Brain microvascular endothelial cell (primary cell): ENCODE measurements around the gene ARMC7.
A peak's percentile ranks its signal among the peaks of the same experiment; 100 is the strongest.

ENCODE experiments used
- DNase-seq: peaks from one replicate; pipeline ENCODE4 v3.0.0-alpha.2; 2020
- H3K27ac ChIP-seq: fragments of 250-450 bp; sonication (Bioruptor Pico); 2 replicates; pipeline ENCODE4 v1.5.1; 2020; ENCODE audit warnings: mild to moderate bottlenecking, moderate library complexity
- H3K27me3 ChIP-seq: fragments of 250-450 bp; sonication (Bioruptor Pico); replicated peaks from 2 replicates; pipeline ENCODE4 v1.5.1; 2020; ENCODE audit warnings: mild to moderate bottlenecking
- H3K36me3 ChIP-seq: fragments of 250-450 bp; sonication (Bioruptor Pico); replicated peaks from 2 replicates; pipeline ENCODE4 v1.5.1; 2020; ENCODE audit warnings: mild to moderate bottlenecking
- H3K4me3 ChIP-seq: 2 replicates; pipeline ENCODE4 v1.5.1; 2011; ENCODE audit warnings: low read depth, mild to moderate bottlenecking, control low read depth, low read length, moderate library complexity
- in situ Hi-C: cut with HindIII; loops from 2 replicates; pipeline ENCODE4 v1.10.0; 2017; ENCODE audit warnings: low sequenced_read_pairs, low pct_ligation_motif_present
- TF ChIP-seq, protein P1 (sequence below): IDR thresholded peaks from 2 replicates; pipeline ENCODE4 v1.5.1; 2011; ENCODE audit warnings: low read depth, mild to moderate bottlenecking, moderate library complexity, low read length, control low read depth, inconsistent platforms; ENCODE audit errors: missing control alignments

The ARMC7 gene

DNA sequence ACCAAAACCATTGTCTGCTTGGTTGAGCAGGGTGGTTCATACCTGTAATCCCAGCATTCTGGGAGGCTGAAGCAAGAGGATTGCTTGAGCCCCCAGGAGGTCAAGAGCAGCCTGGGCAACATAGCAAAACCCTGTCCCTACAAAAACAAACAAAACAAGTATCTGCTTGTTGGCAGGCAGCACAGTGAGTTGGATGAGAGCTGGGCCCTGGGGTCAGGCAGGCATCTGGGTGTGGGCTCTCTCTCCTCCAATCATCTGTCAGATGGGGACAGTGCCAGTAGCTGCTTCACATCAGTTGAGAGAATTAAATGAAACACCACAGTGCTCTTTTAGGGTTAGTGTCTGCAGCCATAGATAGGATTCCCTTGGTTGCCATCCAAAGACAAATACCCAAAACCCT lies 5.8 kb downstream of the ARMC7 start:
- DNase-seq: no peak
- TF ChIP-seq, protein P1, sequence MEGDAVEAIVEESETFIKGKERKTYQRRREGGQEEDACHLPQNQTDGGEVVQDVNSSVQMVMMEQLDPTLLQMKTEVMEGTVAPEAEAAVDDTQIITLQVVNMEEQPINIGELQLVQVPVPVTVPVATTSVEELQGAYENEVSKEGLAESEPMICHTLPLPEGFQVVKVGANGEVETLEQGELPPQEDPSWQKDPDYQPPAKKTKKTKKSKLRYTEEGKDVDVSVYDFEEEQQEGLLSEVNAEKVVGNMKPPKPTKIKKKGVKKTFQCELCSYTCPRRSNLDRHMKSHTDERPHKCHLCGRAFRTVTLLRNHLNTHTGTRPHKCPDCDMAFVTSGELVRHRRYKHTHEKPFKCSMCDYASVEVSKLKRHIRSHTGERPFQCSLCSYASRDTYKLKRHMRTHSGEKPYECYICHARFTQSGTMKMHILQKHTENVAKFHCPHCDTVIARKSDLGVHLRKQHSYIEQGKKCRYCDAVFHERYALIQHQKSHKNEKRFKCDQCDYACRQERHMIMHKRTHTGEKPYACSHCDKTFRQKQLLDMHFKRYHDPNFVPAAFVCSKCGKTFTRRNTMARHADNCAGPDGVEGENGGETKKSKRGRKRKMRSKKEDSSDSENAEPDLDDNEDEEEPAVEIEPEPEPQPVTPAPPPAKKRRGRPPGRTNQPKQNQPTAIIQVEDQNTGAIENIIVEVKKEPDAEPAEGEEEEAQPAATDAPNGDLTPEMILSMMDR: no peak
- in situ Hi-C loops: no loop called here
- no peaks in the 10 kb centered on the region for H3K27me3 ChIP-seq
- no peak overlapping the region for H3K27ac ChIP-seq
- H3K4me3 ChIP-seq: no peak overlapping the region
- peaks cover 2% of the 10 kb centered on the region for H3K36me3 ChIP-seq

DNA sequence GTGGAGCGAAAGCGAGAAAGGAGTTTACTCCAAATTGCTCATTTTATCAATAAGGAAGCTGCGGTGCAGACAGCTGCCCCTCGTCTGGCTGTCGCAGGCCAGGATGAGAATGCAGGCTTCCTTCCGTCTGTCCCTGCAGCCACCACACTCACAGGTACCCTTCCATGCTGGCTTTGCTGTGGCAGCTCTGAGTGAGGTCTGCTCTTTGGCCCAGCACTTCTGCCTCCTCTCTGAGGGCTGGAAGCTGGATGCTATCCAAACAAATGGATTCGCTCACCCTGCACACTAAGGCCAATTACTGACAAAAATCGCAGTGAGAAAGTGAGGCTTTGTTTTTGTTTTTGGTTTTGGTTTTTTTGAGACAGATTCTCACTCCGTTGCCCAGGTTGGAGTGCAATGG lies 7.0 kb downstream of the ARMC7 start:
- no peak overlapping the region for H3K27ac ChIP-seq
- H3K36me3 ChIP-seq: peaks cover 2% of the 10 kb centered on the region
- no peak overlapping the region for H3K4me3 ChIP-seq
- no peaks in the 10 kb centered on the region for H3K27me3 ChIP-seq
- DNase-seq: no peak
- TF ChIP-seq, protein P1: no peak
- in situ Hi-C loops: no loop called here

DNA sequence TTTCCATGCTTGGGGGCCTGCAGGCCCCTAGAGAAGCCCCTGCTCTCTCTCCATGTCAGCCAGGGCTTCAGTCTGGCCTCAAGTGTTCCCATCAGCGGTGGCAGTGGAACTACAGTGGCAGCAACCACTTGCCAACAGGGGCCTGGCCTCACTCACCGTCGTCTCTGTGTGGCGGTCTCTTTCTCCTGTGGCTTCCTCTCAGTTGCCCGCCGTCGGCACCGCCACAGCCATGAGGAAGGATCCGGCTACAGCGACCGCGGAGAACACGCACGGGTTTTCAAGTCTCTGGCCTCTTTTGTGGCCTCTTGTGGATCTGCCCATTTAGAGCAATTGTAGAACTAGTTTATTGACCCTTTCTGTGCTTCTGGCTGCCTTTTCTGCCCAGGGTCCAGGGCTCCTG lies 8.5 kb downstream of the ARMC7 start:
- in situ Hi-C loops: no loop called here
- TF ChIP-seq, protein P1: no peak
- no peak overlapping the region for H3K27ac ChIP-seq
- H3K27me3 ChIP-seq: no peaks in the 10 kb centered on the region
- no peak for DNase-seq
- peaks cover 2% of the 10 kb centered on the region for H3K36me3 ChIP-seq
- H3K4me3 ChIP-seq: no peak overlapping the region

DNA sequence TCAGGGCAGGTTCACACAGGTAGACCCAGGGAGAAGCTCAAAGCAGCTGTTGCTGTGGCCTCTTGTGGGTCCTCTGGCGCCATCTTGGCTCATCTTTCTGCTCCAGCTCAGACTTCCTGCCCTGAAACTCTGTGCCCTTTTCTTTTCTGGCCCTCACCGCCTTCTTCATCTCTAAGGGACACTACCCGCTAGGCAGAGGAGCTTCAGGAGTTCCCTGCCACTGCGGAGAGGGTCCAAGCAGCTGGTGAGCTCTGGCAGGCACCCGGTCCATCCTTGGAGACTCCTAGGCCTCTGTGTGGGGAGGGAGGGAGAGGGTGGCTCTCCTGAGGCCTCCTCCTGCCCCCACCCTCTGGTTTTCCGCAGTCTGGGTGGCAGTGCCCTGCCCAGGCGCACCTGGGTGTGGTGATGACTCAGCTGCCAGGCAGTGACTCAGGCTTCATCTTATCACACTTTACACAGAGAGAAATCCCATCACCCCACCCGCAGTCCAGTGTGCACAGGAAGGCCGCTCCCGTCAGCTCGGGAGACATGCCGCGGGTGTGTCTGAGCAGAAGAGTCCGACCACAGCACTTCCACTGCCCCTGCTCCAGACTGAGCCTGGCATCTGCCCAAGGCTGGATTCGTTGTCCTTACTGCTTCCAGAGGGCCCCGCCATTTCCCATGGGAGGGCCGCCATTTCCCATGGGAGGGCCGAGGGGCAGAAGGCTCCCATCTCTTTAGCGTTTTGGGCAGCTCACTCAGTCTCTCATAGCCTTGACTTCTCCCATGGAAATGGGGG lies 14.5 kb downstream of the ARMC7 start:
- in situ Hi-C loops: no loop called here
- no peaks in the 10 kb centered on the region for H3K27me3 ChIP-seq
- TF ChIP-seq, protein P1: no peak
- H3K4me3 ChIP-seq: no peak overlapping the region
- H3K36me3 ChIP-seq: no peaks in the 10 kb centered on the region
- peak; percentile 49 for DNase-seq
- H3K27ac ChIP-seq: no peak overlapping the region

DNA sequence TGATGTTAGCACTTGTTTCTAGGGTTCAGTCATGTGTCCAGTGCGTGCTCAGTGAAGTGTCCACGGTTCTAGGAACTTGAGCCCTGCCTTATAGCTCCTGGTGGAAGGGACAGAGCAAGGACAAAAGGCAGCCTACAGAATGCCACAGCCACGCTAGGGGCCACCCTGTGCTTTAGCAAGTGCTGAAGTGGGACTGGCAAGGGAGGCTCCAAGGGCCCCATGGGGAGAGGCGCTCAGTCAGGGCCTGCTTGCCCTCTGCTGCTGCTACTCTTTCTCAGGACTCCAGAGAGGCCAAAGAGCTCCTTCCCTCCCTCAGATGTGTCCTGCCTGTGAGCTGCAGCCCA lies 15.0 kb downstream of the ARMC7 start:
- no peak overlapping the region for H3K27ac ChIP-seq

More for the DNA sequence above, 15.0 kb downstream of the ARMC7 start:
- Histone ChIP-seq H3K36me3 (no peaks in the 10 kb centered on the region), H3K27me3 (no peaks in the 10 kb centered on the region), H3K4me3 (no peak overlapping the region)
- TF ChIP-seq, protein P1: no peak
- in situ Hi-C loops: no loop called here
- DNase-seq: no peak
